ENCODE data around the gene DFFA. TPM values are rescaled to one million over a fixed set of nuclear protein-coding genes. Genes with fewer than 3 reads are reported as not detected.

Gene DFFA, protein sequence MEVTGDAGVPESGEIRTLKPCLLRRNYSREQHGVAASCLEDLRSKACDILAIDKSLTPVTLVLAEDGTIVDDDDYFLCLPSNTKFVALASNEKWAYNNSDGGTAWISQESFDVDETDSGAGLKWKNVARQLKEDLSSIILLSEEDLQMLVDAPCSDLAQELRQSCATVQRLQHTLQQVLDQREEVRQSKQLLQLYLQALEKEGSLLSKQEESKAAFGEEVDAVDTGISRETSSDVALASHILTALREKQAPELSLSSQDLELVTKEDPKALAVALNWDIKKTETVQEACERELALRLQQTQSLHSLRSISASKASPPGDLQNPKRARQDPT
- polyA plus RNA-seq (2013, experiment 1 of 4) = 52.9 TPM
- 59.8 TPM for polyA plus RNA-seq (2013, experiment 2 of 4)
- polyA plus RNA-seq (2013, experiment 3 of 4) = 38.6 TPM
- polyA plus RNA-seq (2013, experiment 4 of 4) = 40.4 TPM

DNA sequence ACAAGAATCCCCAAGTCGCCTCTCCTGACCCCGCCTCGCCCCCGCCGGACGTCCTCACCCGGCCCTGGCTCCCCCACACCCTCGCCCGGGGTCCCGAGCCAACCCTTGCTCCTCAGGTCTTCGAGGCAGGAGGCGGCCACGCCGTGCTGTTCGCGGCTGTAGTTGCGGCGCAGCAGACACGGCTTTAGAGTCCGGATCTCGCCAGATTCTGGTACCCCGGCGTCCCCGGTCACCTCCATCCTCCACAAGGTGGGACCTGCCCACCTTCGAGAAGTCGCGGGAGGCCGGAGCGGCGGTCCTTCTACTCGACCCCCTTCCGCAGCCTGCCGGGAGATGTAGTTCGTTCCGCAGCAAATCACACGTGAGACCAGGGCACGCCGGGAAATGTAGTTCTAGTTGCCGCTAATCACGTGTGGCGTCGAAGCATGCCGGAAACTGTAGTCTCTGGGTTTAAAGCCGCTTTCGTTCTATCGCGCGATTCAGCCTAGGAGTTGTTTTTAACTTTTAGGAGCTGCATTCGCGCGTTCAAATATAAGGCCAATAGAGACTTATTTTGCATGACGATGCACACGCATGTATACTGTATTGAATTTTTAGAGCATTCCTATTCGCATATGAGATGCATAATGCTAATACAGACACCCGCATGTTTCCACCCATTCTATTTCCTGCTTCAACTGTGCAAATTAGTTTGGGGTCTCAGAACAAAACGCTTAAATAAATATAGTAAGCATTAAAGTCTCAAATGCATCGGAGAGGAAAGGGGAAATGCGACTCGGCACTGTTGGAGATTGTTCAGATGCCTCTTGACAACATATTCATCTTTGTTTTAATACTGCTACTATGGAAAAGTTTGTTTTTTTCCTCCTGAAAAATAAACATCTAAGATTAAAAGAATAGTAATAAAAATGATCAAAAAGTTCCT lies at the start of gene DFFA:
Gene DFFA, minus strand, starts transcription at position 310 of the 925 bp plus-strand sequence. Its CDS starts 71 bp downstream, at position 239.
- H3K36me3 ChIP-seq (ENCODE audit: control insufficient read depth, insufficient read depth, low read length) = peaks cover 7% of the 10 kb centered on the region
- no peaks in the 10 kb centered on the region for H3K27me3 ChIP-seq (ENCODE audit: control insufficient read depth, insufficient read depth, low read length, poor library complexity, severe bottlenecking)
- peaks cover 9% of the 10 kb centered on the region for H3K4me1 ChIP-seq (ENCODE audit: control insufficient read depth, insufficient read depth, low read length)
- WGBS, 2 experiments = 2% methylated on average over 55 to 57 of the region's 59 CpGs
- H3K27ac ChIP-seq (ENCODE audit: insufficient read depth, low read depth, low read length, poor library complexity, severe bottlenecking) = no peak within 1 kb of the TSS
- peak within 1 kb of the TSS; percentile 51 for H3K4me3 ChIP-seq (ENCODE audit: insufficient read depth, low read depth, low read length)
- H3K9me3 ChIP-seq (ENCODE audit: control insufficient read depth, low read length) = no peaks in the 10 kb centered on the region

DNA sequence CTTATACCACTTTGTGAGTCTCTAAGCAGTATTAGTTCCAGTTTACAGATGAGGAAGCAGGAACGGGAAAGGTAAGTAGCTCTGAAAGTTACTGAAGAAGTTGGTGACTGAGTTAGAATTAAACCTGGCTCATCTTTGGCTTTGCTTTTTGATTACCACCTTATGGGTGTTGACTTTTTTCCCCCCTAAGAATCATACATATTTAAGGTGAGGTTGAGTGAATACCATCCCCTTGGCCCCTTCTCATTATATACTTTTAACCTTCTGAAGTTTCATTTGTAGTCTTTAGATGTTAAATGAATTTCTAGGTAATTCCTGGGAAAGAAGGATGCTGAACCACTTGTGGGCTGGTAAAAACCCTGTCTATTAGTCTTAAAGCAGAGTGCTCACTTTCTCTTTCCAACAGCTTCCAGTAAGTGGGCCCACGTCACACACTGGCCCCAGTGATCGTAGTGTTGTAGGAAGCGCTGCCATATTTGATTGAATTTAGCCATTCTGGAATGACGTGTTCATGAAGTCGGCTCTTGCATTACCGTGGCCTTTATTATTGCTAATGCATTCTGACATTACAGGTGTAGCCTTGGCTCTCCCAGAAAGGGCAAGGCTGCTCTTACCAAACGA lies 49.3 kb upstream of the DFFA start:
- WGBS, 2 experiments = 89 to 91% methylated on average over 8 of the region's 8 CpGs
- Histone ChIP-seq H3K4me1 (ENCODE audit: control insufficient read depth, insufficient read depth, low read length) (peaks cover 16% of the 10 kb centered on the region), H3K27me3 (ENCODE audit: control insufficient read depth, insufficient read depth, low read length, poor library complexity, severe bottlenecking) (no peaks in the 10 kb centered on the region), H3K27ac (ENCODE audit: insufficient read depth, low read depth, low read length, poor library complexity, severe bottlenecking) (no peak overlapping the region), H3K4me3 (ENCODE audit: insufficient read depth, low read depth, low read length) (no peak overlapping the region), H3K36me3 (ENCODE audit: control insufficient read depth, insufficient read depth, low read length) (no peaks in the 10 kb centered on the region), H3K9me3 (ENCODE audit: control insufficient read depth, low read length) (no peaks in the 10 kb centered on the region)

DNA sequence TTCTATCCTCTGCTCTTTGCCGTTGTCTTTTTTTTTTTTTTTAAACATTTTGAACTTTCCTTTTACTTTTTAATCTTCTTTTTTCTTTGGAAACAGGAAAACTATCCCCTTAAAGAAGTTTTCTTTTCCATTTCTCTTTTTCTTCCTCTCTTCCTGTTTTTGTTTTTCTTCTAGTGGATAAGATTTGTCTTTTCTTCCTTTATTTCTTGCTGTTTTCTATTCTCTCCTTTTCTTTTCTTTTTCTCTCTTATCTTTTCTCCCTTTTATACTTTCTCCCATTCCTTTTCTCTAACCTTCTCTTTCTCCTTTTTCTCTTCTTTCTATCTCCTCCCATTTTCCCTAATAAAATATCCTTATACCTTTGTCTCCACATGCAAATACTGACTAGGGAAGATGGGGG lies 48.6 kb upstream of the DFFA start:
- peaks cover 16% of the 10 kb centered on the region for H3K4me1 ChIP-seq (ENCODE audit: control insufficient read depth, insufficient read depth, low read length)
- H3K9me3 ChIP-seq (ENCODE audit: control insufficient read depth, low read length) = no peaks in the 10 kb centered on the region
- no peak overlapping the region for H3K27ac ChIP-seq (ENCODE audit: insufficient read depth, low read depth, low read length, poor library complexity, severe bottlenecking)
- whole genome bisulfite sequencing, 2 experiments = 95 to 100% methylated on average over 1 of the region's 1 CpG
- no peaks in the 10 kb centered on the region for H3K27me3 ChIP-seq (ENCODE audit: control insufficient read depth, insufficient read depth, low read length, poor library complexity, severe bottlenecking)
- H3K4me3 ChIP-seq (ENCODE audit: insufficient read depth, low read depth, low read length) = no peak overlapping the region
- no peaks in the 10 kb centered on the region for H3K36me3 ChIP-seq (ENCODE audit: control insufficient read depth, insufficient read depth, low read length)

DNA sequence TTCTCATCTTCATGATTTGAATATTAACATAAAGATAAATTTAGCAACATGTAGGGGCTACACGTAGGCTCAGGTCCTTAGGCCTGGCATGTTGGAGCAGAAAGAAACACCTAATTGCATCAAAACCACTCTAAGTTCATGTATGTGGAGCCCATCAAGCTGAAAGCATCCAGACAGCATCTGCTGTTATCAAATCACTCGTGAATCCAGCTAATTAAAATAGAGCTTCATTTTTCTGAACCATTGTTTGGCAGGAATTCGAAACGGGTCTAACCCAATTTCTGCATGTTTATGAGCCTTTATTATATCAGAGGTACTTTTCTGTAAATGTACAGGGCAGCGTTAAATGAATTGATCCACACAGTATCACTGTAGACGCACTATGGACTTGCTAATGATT lies 48.2 kb upstream of the DFFA start:
- H3K27ac ChIP-seq (ENCODE audit: insufficient read depth, low read depth, low read length, poor library complexity, severe bottlenecking) = no peak overlapping the region
- H3K9me3 ChIP-seq (ENCODE audit: control insufficient read depth, low read length) = no peaks in the 10 kb centered on the region
- H3K27me3 ChIP-seq (ENCODE audit: control insufficient read depth, insufficient read depth, low read length, poor library complexity, severe bottlenecking) = no peaks in the 10 kb centered on the region
- peaks cover 16% of the 10 kb centered on the region for H3K4me1 ChIP-seq (ENCODE audit: control insufficient read depth, insufficient read depth, low read length)
- no peaks in the 10 kb centered on the region for H3K36me3 ChIP-seq (ENCODE audit: control insufficient read depth, insufficient read depth, low read length)
- H3K4me3 ChIP-seq (ENCODE audit: insufficient read depth, low read depth, low read length) = no peak overlapping the region
- WGBS, 2 experiments = 95 to 96% methylated on average over 6 of the region's 6 CpGs

DNA sequence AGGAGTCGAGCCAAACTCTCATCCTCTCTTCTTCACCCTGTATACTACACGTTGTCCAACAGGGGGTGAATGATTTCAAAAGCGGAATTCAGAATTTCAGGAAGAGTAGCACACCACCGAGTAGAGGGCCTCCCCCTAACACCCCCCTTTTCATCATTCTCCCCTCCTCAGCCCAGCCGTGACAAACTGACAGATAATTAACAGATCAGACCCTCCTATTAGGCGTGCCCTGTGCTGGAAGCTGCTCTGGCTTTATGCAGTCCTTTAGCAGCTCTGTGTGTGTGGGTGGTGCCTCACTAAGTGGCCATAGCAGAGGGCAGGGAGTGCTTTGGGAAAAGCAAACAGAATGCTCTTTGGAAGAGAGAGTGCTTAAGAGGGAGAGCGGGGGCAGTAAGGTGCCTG lies 46.7 kb upstream of the DFFA start:
- 21 to 25% methylated on average over 7 of the region's 7 CpGs for WGBS, 2 experiments
- H3K36me3 ChIP-seq (ENCODE audit: control insufficient read depth, insufficient read depth, low read length) = no peaks in the 10 kb centered on the region
- H3K9me3 ChIP-seq (ENCODE audit: control insufficient read depth, low read length) = no peaks in the 10 kb centered on the region
- H3K27ac ChIP-seq (ENCODE audit: insufficient read depth, low read depth, low read length, poor library complexity, severe bottlenecking) = peak overlapping the region; percentile 27
- no peaks in the 10 kb centered on the region for H3K27me3 ChIP-seq (ENCODE audit: control insufficient read depth, insufficient read depth, low read length, poor library complexity, severe bottlenecking)
- H3K4me3 ChIP-seq (ENCODE audit: insufficient read depth, low read depth, low read length) = no peak overlapping the region
- H3K4me1 ChIP-seq (ENCODE audit: control insufficient read depth, insufficient read depth, low read length) = peaks cover 19% of the 10 kb centered on the region

DNA sequence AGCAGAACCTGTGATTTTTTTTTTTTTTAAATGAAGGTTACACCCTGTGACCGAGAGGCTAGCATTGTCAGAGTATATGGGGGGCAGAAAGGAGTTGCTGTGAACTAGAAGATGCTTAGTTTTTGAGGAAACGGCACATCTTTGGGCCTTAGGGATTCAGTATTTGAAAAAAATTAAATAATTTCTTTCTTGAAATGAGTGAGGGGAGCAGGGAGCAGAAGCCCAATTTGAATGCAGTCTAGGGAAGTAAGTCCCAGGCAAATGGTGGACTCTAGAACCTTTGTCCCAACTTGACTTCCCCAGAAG lies 45.3 kb upstream of the DFFA start:
- Histone ChIP-seq H3K4me3 (ENCODE audit: insufficient read depth, low read depth, low read length) (no peak overlapping the region), H3K27me3 (ENCODE audit: control insufficient read depth, insufficient read depth, low read length, poor library complexity, severe bottlenecking) (no peaks in the 10 kb centered on the region), H3K27ac (ENCODE audit: insufficient read depth, low read depth, low read length, poor library complexity, severe bottlenecking) (no peak overlapping the region), H3K36me3 (ENCODE audit: control insufficient read depth, insufficient read depth, low read length) (no peaks in the 10 kb centered on the region), H3K9me3 (ENCODE audit: control insufficient read depth, low read length) (no peaks in the 10 kb centered on the region), H3K4me1 (ENCODE audit: control insufficient read depth, insufficient read depth, low read length) (peaks cover 19% of the 10 kb centered on the region)
- 89 to 93% methylated on average over 2 of the region's 2 CpGs for WGBS, 2 experiments

DNA sequence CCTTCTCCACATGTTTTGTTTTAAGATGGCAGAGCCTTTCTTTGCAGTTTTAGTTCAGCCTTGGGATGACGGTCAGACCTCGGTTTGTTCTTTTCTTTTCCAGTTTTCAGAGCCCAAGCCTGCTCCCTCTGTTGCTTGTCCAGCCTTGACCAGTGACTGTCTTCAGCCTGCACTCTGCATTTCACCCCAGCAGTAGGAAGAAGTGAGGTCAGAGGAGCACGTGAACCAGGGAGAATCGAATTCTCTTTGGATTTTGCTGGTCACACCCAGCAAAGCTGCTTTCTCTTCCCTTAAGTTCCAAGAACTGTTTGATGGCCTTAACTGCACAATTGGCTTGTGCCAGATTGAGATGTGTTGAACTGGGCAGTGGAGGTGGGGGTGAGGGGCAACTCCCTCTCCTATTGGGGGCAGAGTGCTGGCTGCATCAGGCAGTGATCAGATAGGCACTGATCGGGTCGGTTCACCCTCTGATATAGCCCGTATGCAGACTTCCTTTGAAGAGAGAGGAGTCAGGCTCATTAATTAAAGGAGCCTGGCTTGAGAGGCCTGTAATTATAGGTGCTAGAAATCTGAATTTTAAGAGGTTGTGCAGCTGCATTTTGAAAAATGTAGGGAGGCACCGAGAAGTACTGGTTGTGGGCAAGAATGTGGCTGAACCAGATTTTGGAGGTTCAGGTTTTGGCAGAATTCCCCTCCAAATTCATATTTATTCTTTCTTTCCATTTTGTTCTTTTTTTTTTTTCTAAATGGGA lies 44.8 kb upstream of the DFFA start:
- Histone ChIP-seq H3K27me3 (ENCODE audit: control insufficient read depth, insufficient read depth, low read length, poor library complexity, severe bottlenecking) (no peaks in the 10 kb centered on the region), H3K4me3 (ENCODE audit: insufficient read depth, low read depth, low read length) (no peak overlapping the region), H3K9me3 (ENCODE audit: control insufficient read depth, low read length) (no peaks in the 10 kb centered on the region), H3K4me1 (ENCODE audit: control insufficient read depth, insufficient read depth, low read length) (peaks cover 19% of the 10 kb centered on the region), H3K27ac (ENCODE audit: insufficient read depth, low read depth, low read length, poor library complexity, severe bottlenecking) (no peak overlapping the region), H3K36me3 (ENCODE audit: control insufficient read depth, insufficient read depth, low read length) (no peaks in the 10 kb centered on the region)
- 75 to 80% methylated on average over 8 of the region's 8 CpGs for WGBS, 2 experiments

DNA sequence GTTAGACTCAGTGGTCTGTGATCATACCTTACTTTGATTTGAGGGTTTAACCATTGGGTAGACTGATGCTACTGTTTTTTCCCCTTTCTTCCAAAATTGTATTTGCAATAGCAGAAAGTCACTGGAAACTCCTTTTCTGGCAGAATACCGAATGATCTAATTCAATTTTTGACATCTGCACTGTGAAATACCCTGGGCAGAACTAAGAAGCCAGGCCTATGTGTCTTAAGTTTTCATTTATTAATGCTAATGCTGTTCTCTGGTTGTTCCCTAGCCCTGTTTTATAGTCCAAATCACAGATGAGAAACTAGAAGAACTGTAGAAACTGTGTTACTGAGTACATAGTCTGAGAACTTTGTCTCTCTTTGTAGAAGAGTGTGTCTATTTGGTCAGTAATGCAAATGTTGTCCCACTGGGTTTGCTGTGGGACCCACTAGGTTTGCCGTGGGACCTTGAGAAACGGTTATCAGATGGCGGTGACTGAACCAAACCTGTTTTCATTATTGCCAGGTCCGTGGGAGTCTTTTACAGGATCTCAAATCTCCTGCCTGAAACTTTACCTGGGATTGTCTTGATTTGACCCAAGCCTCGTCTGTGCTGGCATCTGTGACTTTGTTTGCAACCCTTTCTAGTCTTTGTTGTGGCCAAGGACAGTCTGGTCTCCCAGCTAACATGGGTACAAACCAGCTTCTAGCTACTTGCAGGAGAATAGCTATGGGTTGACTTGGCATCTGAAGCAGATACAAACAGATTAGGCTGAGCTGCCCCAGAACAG lies 43.8 kb upstream of the DFFA start:
- Histone ChIP-seq H3K9me3 (ENCODE audit: control insufficient read depth, low read length) (no peaks in the 10 kb centered on the region), H3K4me3 (ENCODE audit: insufficient read depth, low read depth, low read length) (no peak overlapping the region), H3K36me3 (ENCODE audit: control insufficient read depth, insufficient read depth, low read length) (no peaks in the 10 kb centered on the region), H3K27ac (ENCODE audit: insufficient read depth, low read depth, low read length, poor library complexity, severe bottlenecking) (no peak overlapping the region), H3K4me1 (ENCODE audit: control insufficient read depth, insufficient read depth, low read length) (peaks cover 19% of the 10 kb centered on the region), H3K27me3 (ENCODE audit: control insufficient read depth, insufficient read depth, low read length, poor library complexity, severe bottlenecking) (no peaks in the 10 kb centered on the region)
- WGBS, 2 experiments = 89 to 92% methylated on average over 6 of the region's 6 CpGs

DNA sequence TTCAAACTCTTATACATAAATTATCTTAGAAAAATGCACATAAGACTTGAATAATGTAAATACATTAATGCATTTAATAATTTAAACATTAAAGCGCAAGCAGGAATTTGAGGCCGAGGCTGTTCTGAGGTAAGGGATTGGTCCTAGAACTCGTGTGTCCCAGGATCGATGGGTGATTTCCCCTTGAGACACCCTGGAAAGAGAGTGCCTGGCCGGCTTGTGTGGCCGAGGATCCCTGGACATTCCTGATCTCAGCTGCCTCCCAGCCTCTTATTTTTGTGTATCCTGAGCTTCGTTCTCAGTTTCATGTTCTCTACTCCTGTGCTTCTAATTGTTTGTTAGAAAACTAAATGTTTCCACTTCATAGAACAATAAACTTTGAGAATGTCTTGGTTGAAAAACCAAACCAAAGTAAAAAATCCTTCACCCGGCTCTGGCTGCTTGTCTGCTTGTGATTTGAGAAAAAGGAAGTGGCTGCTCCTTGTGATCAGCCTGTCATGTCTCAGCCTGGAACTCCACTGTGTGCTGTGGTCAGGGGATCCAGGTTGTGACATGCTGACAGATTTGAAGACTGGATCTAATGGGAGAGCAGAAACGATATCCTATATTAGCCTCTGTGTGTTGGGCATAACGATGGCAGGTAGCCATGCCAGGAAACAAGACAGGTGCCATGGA lies 43.1 kb upstream of the DFFA start:
- Histone ChIP-seq H3K9me3 (ENCODE audit: control insufficient read depth, low read length) (no peaks in the 10 kb centered on the region), H3K36me3 (ENCODE audit: control insufficient read depth, insufficient read depth, low read length) (no peaks in the 10 kb centered on the region), H3K4me1 (ENCODE audit: control insufficient read depth, insufficient read depth, low read length) (peaks cover 21% of the 10 kb centered on the region), H3K4me3 (ENCODE audit: insufficient read depth, low read depth, low read length) (no peak overlapping the region), H3K27me3 (ENCODE audit: control insufficient read depth, insufficient read depth, low read length, poor library complexity, severe bottlenecking) (no peaks in the 10 kb centered on the region), H3K27ac (ENCODE audit: insufficient read depth, low read depth, low read length, poor library complexity, severe bottlenecking) (no peak overlapping the region)
- WGBS, 2 experiments = 87% methylated on average over 9 to 10 of the region's 10 CpGs

All from ectodermal cell (in vitro differentiated cells).